Activated naive CD8-positive, alpha-beta T cell (primary cell): ENCODE data around the gene SLC39A10.
"Not testable (repeated sequence)": the region's sequence is repeated elsewhere in the genome, so short reads cannot be mapped to it uniquely, and the experiment has no call there.

Source experiments
- H3K27ac Mint-ChIP-seq: one replicate; pipeline ENCODE4 v1.8.0; 2021; ENCODE audit warnings: mixed read lengths
- H3K27me3 Mint-ChIP-seq: one replicate; pipeline ENCODE4 v1.8.0; 2021; ENCODE audit warnings: mixed read lengths
- H3K36me3 Mint-ChIP-seq: one replicate; pipeline ENCODE4 v1.8.0; 2021; ENCODE audit warnings: mixed read lengths
- H3K4me1 Mint-ChIP-seq: one replicate; pipeline ENCODE4 v1.8.0; 2021; ENCODE audit warnings: low read depth, mixed read lengths
- H3K4me3 Mint-ChIP-seq: one replicate; pipeline ENCODE4 v1.8.0; 2021; ENCODE audit warnings: mild to moderate bottlenecking, mixed read lengths
- H3K9me3 Mint-ChIP-seq: one replicate; pipeline ENCODE4 v1.8.0; 2021; ENCODE audit warnings: low read depth, mixed read lengths

SLC39A10 gene

GRCh38 chr2:195657634-195658540 is 861 bp downstream of the SLC39A10 start:
- Mint-ChIP-seq H3K27me3 (no peaks in the 10 kb centered on the region), H3K27ac (peak overlapping the region; percentile 99)

GRCh38 chr2:195658541-195658890 is 1.5 kb downstream of the SLC39A10 start:
- Mint-ChIP-seq H3K27me3 (no peaks in the 10 kb centered on the region), H3K4me1 (peaks cover 45% of the 10 kb centered on the region), H3K9me3 (no peaks in the 10 kb centered on the region), H3K4me3 (peak overlapping the region; percentile 94), H3K36me3 (peaks cover 6% of the 10 kb centered on the region), H3K27ac (peak overlapping the region; percentile 99)

More at GRCh38 chr2:195657634-195658540, 861 bp downstream of the SLC39A10 start:
- Mint-ChIP-seq H3K4me3 (peak overlapping the region; percentile 94), H3K9me3 (no peaks in the 10 kb centered on the region), H3K36me3 (peaks cover 6% of the 10 kb centered on the region), H3K4me1 (peaks cover 41% of the 10 kb centered on the region)

- no peaks in the 10 kb centered on the region for H3K27me3 Mint-ChIP-seq
- H3K36me3 Mint-ChIP-seq = peaks cover 6% of the 10 kb centered on the region
- peaks cover 48% of the 10 kb centered on the region for H3K4me1 Mint-ChIP-seq
- no peaks in the 10 kb centered on the region for H3K9me3 Mint-ChIP-seq
- peak overlapping the region; percentile 94 for H3K4me3 Mint-ChIP-seq
- peak overlapping the region; percentile 99 for H3K27ac Mint-ChIP-seq
Observed at GRCh38 chr2:195659114-195659513, 2.1 kb downstream of the SLC39A10 start.

GRCh38 chr2:195659982-195660890 is 3.2 kb downstream of the SLC39A10 start:
- H3K9me3 Mint-ChIP-seq = no peaks in the 10 kb centered on the region
- peaks cover 54% of the 10 kb centered on the region for H3K4me1 Mint-ChIP-seq
- H3K36me3 Mint-ChIP-seq = peaks cover 6% of the 10 kb centered on the region
- peak overlapping the region; percentile 99 for H3K27ac Mint-ChIP-seq
- no peaks in the 10 kb centered on the region for H3K27me3 Mint-ChIP-seq
- H3K4me3 Mint-ChIP-seq = peak overlapping the region; percentile 94

GRCh38 chr2:195662138-195662537 is 5.1 kb downstream of the SLC39A10 start:
- Mint-ChIP-seq H3K36me3 (peaks cover 6% of the 10 kb centered on the region), H3K4me3 (no peak overlapping the region), H3K4me1 (peaks cover 65% of the 10 kb centered on the region), H3K9me3 (no peaks in the 10 kb centered on the region), H3K27me3 (no peaks in the 10 kb centered on the region), H3K27ac (peak overlapping the region; percentile 81)

GRCh38 chr2:195663007-195663406 is 6.0 kb downstream of the SLC39A10 start:
- H3K4me1 Mint-ChIP-seq = peaks cover 72% of the 10 kb centered on the region
- H3K27me3 Mint-ChIP-seq = no peaks in the 10 kb centered on the region
- H3K4me3 Mint-ChIP-seq = peak overlapping the region; percentile 56
- H3K27ac Mint-ChIP-seq = peak overlapping the region; percentile 95
- H3K36me3 Mint-ChIP-seq = peaks cover 6% of the 10 kb centered on the region
- H3K9me3 Mint-ChIP-seq = no peaks in the 10 kb centered on the region

GRCh38 chr2:195664528-195664927 is 7.5 kb downstream of the SLC39A10 start:
- H3K27me3 Mint-ChIP-seq = no peaks in the 10 kb centered on the region
- H3K36me3 Mint-ChIP-seq = no peaks in the 10 kb centered on the region
- H3K4me3 Mint-ChIP-seq = no peak overlapping the region
- peak overlapping the region; percentile 68 for H3K27ac Mint-ChIP-seq
- H3K9me3 Mint-ChIP-seq = no peaks in the 10 kb centered on the region
- H3K4me1 Mint-ChIP-seq = peaks cover 77% of the 10 kb centered on the region

GRCh38 chr2:195665153-195665552 is 8.1 kb downstream of the SLC39A10 start:
- H3K36me3 Mint-ChIP-seq, H3K27me3 Mint-ChIP-seq, H3K9me3 Mint-ChIP-seq, H3K4me3 Mint-ChIP-seq: not testable (repeated sequence)
- H3K27ac Mint-ChIP-seq = peak overlapping the region; percentile 68
- H3K4me1 Mint-ChIP-seq = peaks cover 70% of the 10 kb centered on the region

- H3K36me3 Mint-ChIP-seq = no peaks in the 10 kb centered on the region
- H3K4me3 Mint-ChIP-seq = peak overlapping the region; percentile 14
- peak overlapping the region; percentile 56 for H3K27ac Mint-ChIP-seq
- H3K27me3 Mint-ChIP-seq = no peaks in the 10 kb centered on the region
- peaks cover 69% of the 10 kb centered on the region for H3K4me1 Mint-ChIP-seq
- H3K9me3 Mint-ChIP-seq = no peaks in the 10 kb centered on the region
Observed at GRCh38 chr2:195666113-195666712, 9.2 kb downstream of the SLC39A10 start.

GRCh38 chr2:195667974-195668373 is 10.9 kb downstream of the SLC39A10 start:
- peaks cover 67% of the 10 kb centered on the region for H3K4me1 Mint-ChIP-seq
- no peaks in the 10 kb centered on the region for H3K36me3 Mint-ChIP-seq
- no peaks in the 10 kb centered on the region for H3K9me3 Mint-ChIP-seq
- no peaks in the 10 kb centered on the region for H3K27me3 Mint-ChIP-seq
- H3K27ac Mint-ChIP-seq = no peak overlapping the region
- H3K4me3 Mint-ChIP-seq = no peak overlapping the region

GRCh38 chr2:195670191-195670590 is 13.2 kb downstream of the SLC39A10 start:
- Mint-ChIP-seq H3K27ac (no peak overlapping the region), H3K4me3 (no peak overlapping the region), H3K36me3 (no peaks in the 10 kb centered on the region), H3K9me3 (no peaks in the 10 kb centered on the region), H3K4me1 (peaks cover 61% of the 10 kb centered on the region), H3K27me3 (no peaks in the 10 kb centered on the region)

GRCh38 chr2:195671563-195671962 is 14.5 kb downstream of the SLC39A10 start:
- H3K4me1 Mint-ChIP-seq = peaks cover 55% of the 10 kb centered on the region
- no peak overlapping the region for H3K27ac Mint-ChIP-seq
- H3K36me3 Mint-ChIP-seq = peaks cover 3% of the 10 kb centered on the region
- no peak overlapping the region for H3K4me3 Mint-ChIP-seq
- no peaks in the 10 kb centered on the region for H3K27me3 Mint-ChIP-seq
- no peaks in the 10 kb centered on the region for H3K9me3 Mint-ChIP-seq

- H3K36me3 Mint-ChIP-seq = peaks cover 3% of the 10 kb centered on the region
- no peaks in the 10 kb centered on the region for H3K9me3 Mint-ChIP-seq
- H3K4me3 Mint-ChIP-seq = no peak overlapping the region
- peaks cover 55% of the 10 kb centered on the region for H3K4me1 Mint-ChIP-seq
- no peak overlapping the region for H3K27ac Mint-ChIP-seq
- no peaks in the 10 kb centered on the region for H3K27me3 Mint-ChIP-seq
Observed at GRCh38 chr2:195672674-195673073, 15.6 kb downstream of the SLC39A10 start.

- Mint-ChIP-seq H3K36me3 (peaks cover 3% of the 10 kb centered on the region), H3K27ac (no peak overlapping the region), H3K27me3 (no peaks in the 10 kb centered on the region), H3K4me1 (peaks cover 58% of the 10 kb centered on the region), H3K9me3 (no peaks in the 10 kb centered on the region), H3K4me3 (no peak overlapping the region)
Observed at GRCh38 chr2:195674491-195675221, 17.6 kb downstream of the SLC39A10 start.
